HG03571 (cell line): ENCODE results near the gene KIF3C.
"Not testable (repeated sequence)": the region's sequence is repeated elsewhere in the genome, so short reads cannot be mapped to it uniquely, and the experiment has no call there.

Experiments used
- ATAC-seq: cut with Tn5 transposase; IDR thresholded peaks from one replicate; pipeline ENCODE4 v1.9.1; 2021; ENCODE audit not compliant: unreplicated experiment

The KIF3C gene

GRCh38 chr2:26000561-26001082, 18.3 kb upstream of the KIF3C start:
- ATAC-seq = no peak

- not testable (repeated sequence) for ATAC-seq
These were observed 17.1 kb upstream of the KIF3C start for GRCh38 chr2:25999406-25999805.

- not testable (repeated sequence) for ATAC-seq
These were observed 16.6 kb upstream of the KIF3C start for GRCh38 chr2:25998816-25999383.

GRCh38 chr2:25996844-25997243, 14.5 kb upstream of the KIF3C start:
- ATAC-seq = no peak

GRCh38 chr2:25994509-25994908, 12.2 kb upstream of the KIF3C start:
- no peak for ATAC-seq

- no peak for ATAC-seq
These were observed 10.8 kb upstream of the KIF3C start for GRCh38 chr2:25993049-25993448.

GRCh38 chr2:25992556-25992955, 10.3 kb upstream of the KIF3C start:
- no peak for ATAC-seq

GRCh38 chr2:25991965-25992364, 9.7 kb upstream of the KIF3C start:
- no peak for ATAC-seq

GRCh38 chr2:25989154-25989553, 6.9 kb upstream of the KIF3C start:
- ATAC-seq = no peak

GRCh38 chr2:25988134-25988533, 5.8 kb upstream of the KIF3C start:
- ATAC-seq = no peak

- ATAC-seq = no peak
These were observed 1.4 kb upstream of the KIF3C start for GRCh38 chr2:25983735-25984134.

GRCh38 chr2:25982968-25983280, 627 bp upstream of the KIF3C start:
- no peak for ATAC-seq

- peak; percentile 24 for ATAC-seq
These were observed 563 bp downstream of the KIF3C start for GRCh38 chr2:25981596-25982272.

- ATAC-seq = no peak
These were observed 1.3 kb downstream of the KIF3C start for GRCh38 chr2:25980951-25981350.

GRCh38 chr2:25980076-25980887, 2.0 kb downstream of the KIF3C start:
- ATAC-seq = no peak

- no peak for ATAC-seq
These were observed 3.3 kb downstream of the KIF3C start for GRCh38 chr2:25979001-25979400.

- no peak for ATAC-seq
These were observed 4.5 kb downstream of the KIF3C start for GRCh38 chr2:25977768-25978167.

GRCh38 chr2:25976983-25977741, 5.1 kb downstream of the KIF3C start:
- no peak for ATAC-seq

- ATAC-seq = no peak
These were observed 10.1 kb downstream of the KIF3C start for GRCh38 chr2:25972049-25972823.

- no peak for ATAC-seq
These were observed 10.7 kb downstream of the KIF3C start for GRCh38 chr2:25971596-25971995.
